Naive thymus-derived CD8-positive, alpha-beta T cell (primary cell): ENCODE data around the gene DPH2. TPM values are rescaled to one million over a fixed set of nuclear protein-coding genes. Genes with fewer than 3 reads are reported as not detected.

Experiments
- ATAC-seq, 2 donors: fragments of 150-1000 bp; cut with Tn5 transposase in 1 of 2; sonication (Bioruptor Pico), chemical (Tn5 transposase) in 1 of 2; 1 replicate in 1 of 2; 2 replicates in 1 of 2; pipeline ENCODE4 v1.10.0; 2021; ENCODE audit warnings: mild to moderate bottlenecking in 2 of 2, moderate library complexity in 2 of 2
- POLR2A ChIA-PET: fragments of 350-600 bp; sonication (Branson Sonifier 250); formaldehyde crosslinking; loops from one replicate; lab custom pipeline; 2021; ENCODE audit warnings: antibody characterized with exemption; lab: Charles Lee
- DNase-seq, 10 donors: peaks; one replicate each; pipeline versions ENCODE4 v3.0.0 to v3.0.0-alpha.2; 2020 to 2022
- H3K27ac Mint-ChIP-seq, 10 donors: one replicate each; pipeline ENCODE4 v1.8.0; 2020 to 2022; ENCODE audit warnings: mild to moderate bottlenecking in 10 of 10, mixed read lengths in 10 of 10, moderate library complexity in 4 of 10, inconsistent platforms in 1 of 10
- H3K27me3 Mint-ChIP-seq, 5 donors: one replicate each; pipeline ENCODE4 v1.8.0; 2021 to 2022; ENCODE audit warnings: mixed read lengths in 5 of 5
- H3K36me3 Mint-ChIP-seq, 3 donors: one replicate each; pipeline ENCODE4 v1.8.0; 2020 to 2022; ENCODE audit warnings: mixed read lengths in 3 of 3, mild to moderate bottlenecking in 2 of 3, inconsistent platforms in 1 of 3
- H3K4me1 Mint-ChIP-seq, 4 donors: one replicate each; pipeline ENCODE4 v1.8.0; 2021 to 2022; ENCODE audit warnings: mixed read lengths in 4 of 4
- H3K4me3 Mint-ChIP-seq, 10 donors: one replicate each; pipeline ENCODE4 v1.8.0; 2020 to 2022; ENCODE audit warnings: mild to moderate bottlenecking in 10 of 10, mixed read lengths in 10 of 10, moderate library complexity in 6 of 10, inconsistent platforms in 1 of 10
- H3K9me3 Mint-ChIP-seq, 9 donors: one replicate each; pipeline ENCODE4 v1.8.0; 2020 to 2022; ENCODE audit warnings: mixed read lengths in 9 of 9, mild to moderate bottlenecking in 3 of 9, inconsistent platforms in 1 of 9, moderate library complexity in 1 of 9
- polyA plus RNA-seq, 3 donors: library from polyadenylated mRNA; unstranded; fragments of 300-500 nt; fragmentation: Illumina TruSeq; gene quantifications; one replicate each; pipeline ENCODE4 v1.2.3, GENCODE V29; 2021
- total RNA-seq, 8 experiments: library from RNA in 2 of 8; stranded (reverse) in 2 of 8; gene quantifications; one replicate each; pipeline ENCODE4 v1.2.3 and lab custom pipeline; 2021 to 2026

The DPH2 gene
- total and polyA plus RNA-seq, 5 experiments from 2014 or later, result 30.2 to 40.4 (median 35.7) TPM

- no peak for DNase-seq
- Mint-ChIP-seq H3K27me3 (no peaks in the 10 kb centered on the region), H3K9me3 (no peaks in the 10 kb centered on the region), H3K36me3 (no peaks in the 10 kb centered on the region), H3K27ac (peak overlapping the region in 7 of 10 donors; percentile 24 to 90 (median 84)), H3K4me3 (peak overlapping the region; percentile 87 to 96 (median 94)), H3K4me1 (peaks cover 15 to 20% (median 18%) of the 10 kb centered on the region in 4 donors)
- ATAC-seq, result no peak
- POLR2A ChIA-PET, result interaction anchor here (1.0 to 2.4 kb wide), 2 partner anchors 16 to 45 kb away, joined by 3 to 12 read pairs; partner anchors contain the start of gene ATP6V0B
These were observed 21.3 kb downstream of the DPH2 start for GRCh38 chr1:43991200-43991475.

- H3K4me3 Mint-ChIP-seq, result peak within 1 kb of the TSS; percentile 87 to 96 (median 94)
- H3K27ac Mint-ChIP-seq, result peak within 1 kb of the TSS; percentile 29 to 91 (median 84)
- peaks cover 15 to 20% (median 18%) of the 10 kb centered on the region in 4 donors for H3K4me1 Mint-ChIP-seq
- H3K9me3 Mint-ChIP-seq, result no peaks in the 10 kb centered on the region
- ATAC-seq (peak; percentile 81 to 90), DNase-seq (peak; percentile 49 to 83 (median 64))
- peaks cover 0 to 2% (median 0%) of the 10 kb centered on the region in 5 donors for H3K27me3 Mint-ChIP-seq
- POLR2A ChIA-PET, result interaction anchor here (1.3 kb wide), 1 partner anchor 15 kb away, joined by 4 read pairs; no protein-coding TSS in a partner anchor
- H3K36me3 Mint-ChIP-seq, result no peaks in the 10 kb centered on the region
These were observed 21.8 kb downstream of the DPH2 start, which contains the start of gene CCDC24 for GRCh38 chr1:43991476-43992231. TSS of gene CCDC24 (plus strand) at chr1:43991599. CDS start at chr1:43991879, 280 bp downstream.

- Mint-ChIP-seq H3K27ac (peak overlapping the region in 8 of 10 donors; percentile 28 to 91 (median 57)), H3K4me1 (peaks cover 15 to 20% (median 18%) of the 10 kb centered on the region in 4 donors), H3K4me3 (peak overlapping the region; percentile 87 to 96 (median 94)), H3K9me3 (no peaks in the 10 kb centered on the region), H3K36me3 (no peaks in the 10 kb centered on the region), H3K27me3 (peaks cover 0 to 2% (median 0%) of the 10 kb centered on the region in 5 donors)
- POLR2A ChIA-PET, result interaction anchor here (1.3 kb wide), 1 partner anchor 16 kb away, joined by 4 read pairs; no protein-coding TSS in a partner anchor
- no peak for DNase-seq
- ATAC-seq, result no peak
These were observed 22.6 kb downstream of the DPH2 start for GRCh38 chr1:43992232-43992995.

GRCh38 chr1:43993206-43993914 lies 23.6 kb downstream of the DPH2 start:
- Mint-ChIP-seq H3K9me3 (no peaks in the 10 kb centered on the region), H3K36me3 (no peaks in the 10 kb centered on the region), H3K27ac (no peak overlapping the region), H3K27me3 (peaks cover 0 to 2% (median 0%) of the 10 kb centered on the region in 5 donors), H3K4me1 (peaks cover 15 to 20% (median 18%) of the 10 kb centered on the region in 4 donors), H3K4me3 (peak overlapping the region in 5 of 10 donors; percentile 47 to 95 (median 87))
- DNase-seq (no peak), ATAC-seq (no peak)
- POLR2A ChIA-PET, result no interaction called here

GRCh38 chr1:43994071-43994470 lies 24.3 kb downstream of the DPH2 start:
- DNase-seq, result no peak
- Mint-ChIP-seq H3K27ac (no peak overlapping the region), H3K4me1 (peaks cover 17 to 20% (median 18%) of the 10 kb centered on the region in 4 donors), H3K4me3 (no peak overlapping the region), H3K9me3 (no peaks in the 10 kb centered on the region), H3K36me3 (no peaks in the 10 kb centered on the region), H3K27me3 (peaks cover 0 to 2% (median 0%) of the 10 kb centered on the region in 5 donors)
- POLR2A ChIA-PET, result no interaction called here
- no peak for ATAC-seq

GRCh38 chr1:43994794-43995790 lies 25.3 kb downstream of the DPH2 start:
- no peaks in the 10 kb centered on the region for H3K9me3 Mint-ChIP-seq
- H3K27ac Mint-ChIP-seq, result peak overlapping the region in 2 of 10 donors; percentile 5 to 71
- peaks cover 0 to 2% (median 0%) of the 10 kb centered on the region in 5 donors for H3K27me3 Mint-ChIP-seq
- no peaks in the 10 kb centered on the region for H3K36me3 Mint-ChIP-seq
- POLR2A ChIA-PET, result no interaction called here
- DNase-seq (no peak), ATAC-seq (no peak)
- peaks cover 16 to 20% (median 18%) of the 10 kb centered on the region in 4 donors for H3K4me1 Mint-ChIP-seq
- H3K4me3 Mint-ChIP-seq, result no peak overlapping the region

- ATAC-seq (no peak), DNase-seq (no peak)
- Mint-ChIP-seq H3K27ac (peak overlapping the region in 1 of 10 donors; percentile 20), H3K27me3 (peaks cover 0 to 2% (median 0%) of the 10 kb centered on the region in 5 donors), H3K4me1 (peaks cover 14 to 16% (median 15%) of the 10 kb centered on the region in 4 donors), H3K4me3 (no peak overlapping the region), H3K36me3 (no peaks in the 10 kb centered on the region), H3K9me3 (no peaks in the 10 kb centered on the region)
- POLR2A ChIA-PET, result no interaction called here
These were observed 26.3 kb downstream of the DPH2 start for GRCh38 chr1:43995984-43996732.

- Mint-ChIP-seq H3K4me1 (peaks cover 10 to 14% (median 12%) of the 10 kb centered on the region in 4 donors), H3K36me3 (no peaks in the 10 kb centered on the region), H3K9me3 (no peaks in the 10 kb centered on the region), H3K4me3 (no peak overlapping the region), H3K27me3 (peaks cover 0 to 2% (median 0%) of the 10 kb centered on the region in 5 donors), H3K27ac (no peak overlapping the region)
- ATAC-seq (no peak), DNase-seq (no peak)
- POLR2A ChIA-PET, result no interaction called here
These were observed 26.9 kb downstream of the DPH2 start for GRCh38 chr1:43996733-43997115.

GRCh38 chr1:43997295-43997999 lies 27.6 kb downstream of the DPH2 start:
- Mint-ChIP-seq H3K4me1 (peaks cover 4 to 9% (median 6%) of the 10 kb centered on the region in 4 donors), H3K27me3 (peaks cover 0 to 2% (median 0%) of the 10 kb centered on the region in 5 donors), H3K36me3 (no peaks in the 10 kb centered on the region), H3K4me3 (no peak overlapping the region), H3K27ac (no peak overlapping the region), H3K9me3 (no peaks in the 10 kb centered on the region)
- POLR2A ChIA-PET, result interaction anchor here (0.6 kb wide), 1 partner anchor 8 kb away, joined by 3 read pairs; no protein-coding TSS in a partner anchor
- no peak for DNase-seq
- ATAC-seq, result no peak

- Mint-ChIP-seq H3K27ac (no peak overlapping the region), H3K27me3 (peaks cover 0 to 2% (median 0%) of the 10 kb centered on the region in 5 donors), H3K9me3 (no peaks in the 10 kb centered on the region), H3K4me1 (peaks cover 0 to 4% (median 3%) of the 10 kb centered on the region in 4 donors), H3K36me3 (no peaks in the 10 kb centered on the region), H3K4me3 (no peak overlapping the region)
- DNase-seq, result no peak
- ATAC-seq, result no peak
- POLR2A ChIA-PET, result no interaction called here
These were observed 28.2 kb downstream of the DPH2 start for GRCh38 chr1:43998000-43998378.
